ENCODE results near the gene PGP. TPM values are rescaled to one million over a fixed set of nuclear protein-coding genes. Genes with fewer than 3 reads are reported as not detected.

The PGP gene
- total RNA-seq, 1 donor from 2014 or later = 15.0 TPM

GRCh38 chr16:2229091-2229490 is 14.5 kb upstream of the PGP start:
- DNase-seq (no peak), ATAC-seq (no peak)
- no peaks in the 10 kb centered on the region for H3K27me3 ChIP-seq
- H3K4me1 ChIP-seq = peaks cover 19% of the 10 kb centered on the region
- H3K9me3 ChIP-seq = no peaks in the 10 kb centered on the region
- H3K27ac ChIP-seq = no peak overlapping the region
- intact Hi-C loops (cut with DNase I) = no loop called here
- H3K4me3 ChIP-seq = no peak overlapping the region
- no peak for TF ChIP-seq CTCF (IDR thresholded peaks at IDR 0.05)
- peaks cover 52% of the 10 kb centered on the region for H3K36me3 ChIP-seq

- intact Hi-C loops (cut with DNase I) = no loop called here
- H3K4me1 ChIP-seq = peaks cover 19% of the 10 kb centered on the region
Observed at GRCh38 chr16:2228161-2228824, 13.7 kb upstream of the PGP start.

GRCh38 chr16:2226918-2227317 is 12.3 kb upstream of the PGP start:
- intact Hi-C loops (cut with DNase I) = no loop called here
- H3K36me3 ChIP-seq = peaks cover 31% of the 10 kb centered on the region
- DNase-seq = no peak

More at GRCh38 chr16:2228161-2228824, 13.7 kb upstream of the PGP start:
- Histone ChIP-seq H3K27me3 (no peaks in the 10 kb centered on the region), H3K9me3 (no peaks in the 10 kb centered on the region), H3K27ac (no peak overlapping the region), H3K4me3 (no peak overlapping the region), H3K36me3 (peaks cover 44% of the 10 kb centered on the region)
- TF ChIP-seq CTCF (IDR thresholded peaks at IDR 0.05) = no peak
- ATAC-seq = no peak
- no peak for DNase-seq

GRCh38 chr16:2226245-2226793 is 11.7 kb upstream of the PGP start:
- no peak overlapping the region for H3K27ac ChIP-seq
- H3K4me1 ChIP-seq = peaks cover 19% of the 10 kb centered on the region
- H3K27me3 ChIP-seq = no peaks in the 10 kb centered on the region
- intact Hi-C loops (cut with DNase I) = no loop called here
- no peak overlapping the region for H3K4me3 ChIP-seq
- ATAC-seq (no peak), DNase-seq (no peak)
- H3K9me3 ChIP-seq = no peaks in the 10 kb centered on the region
- peaks cover 25% of the 10 kb centered on the region for H3K36me3 ChIP-seq
- TF ChIP-seq CTCF (IDR thresholded peaks at IDR 0.05) = no peak

More at GRCh38 chr16:2226918-2227317, 12.3 kb upstream of the PGP start:
- no peak for TF ChIP-seq CTCF (IDR thresholded peaks at IDR 0.05)
- ATAC-seq = no peak
- H3K27me3 ChIP-seq = no peaks in the 10 kb centered on the region
- H3K4me3 ChIP-seq = no peak overlapping the region
- H3K27ac ChIP-seq = no peak overlapping the region
- H3K4me1 ChIP-seq = peaks cover 19% of the 10 kb centered on the region
- H3K9me3 ChIP-seq = no peaks in the 10 kb centered on the region

GRCh38 chr16:2223942-2224486 is 9.4 kb upstream of the PGP start:
- Histone ChIP-seq H3K4me3 (peak overlapping the region; percentile 76), H3K9me3 (no peaks in the 10 kb centered on the region), H3K4me1 (peaks cover 19% of the 10 kb centered on the region), H3K27me3 (no peaks in the 10 kb centered on the region), H3K27ac (peak overlapping the region; percentile 84), H3K36me3 (peaks cover 10% of the 10 kb centered on the region)
- peak; percentile 56 for ATAC-seq
- no peak for DNase-seq
- no peak for TF ChIP-seq CTCF (IDR thresholded peaks at IDR 0.05)
- intact Hi-C loops (cut with DNase I) = no loop called here

Data from upper lobe of right lung (tissue), 1 donor.